Astrocyte of the hippocampus (primary cell): ENCODE results near the gene SLX9.

Experiments
- DNase-seq: peaks from one replicate; pipeline ENCODE4 v3.0.0; 2011; ENCODE audit warnings: low read depth, low spot score

Gene SLX9

GRCh38 chr21:44930543-44930981 is 9.3 kb upstream of the SLX9 start:
- no peak for DNase-seq

- DNase-seq, result peak; percentile 46
Observed at GRCh38 chr21:44931137-44931500, 8.7 kb upstream of the SLX9 start.

GRCh38 chr21:44931501-44932407 is 8.1 kb upstream of the SLX9 start:
- no peak for DNase-seq

DNA sequence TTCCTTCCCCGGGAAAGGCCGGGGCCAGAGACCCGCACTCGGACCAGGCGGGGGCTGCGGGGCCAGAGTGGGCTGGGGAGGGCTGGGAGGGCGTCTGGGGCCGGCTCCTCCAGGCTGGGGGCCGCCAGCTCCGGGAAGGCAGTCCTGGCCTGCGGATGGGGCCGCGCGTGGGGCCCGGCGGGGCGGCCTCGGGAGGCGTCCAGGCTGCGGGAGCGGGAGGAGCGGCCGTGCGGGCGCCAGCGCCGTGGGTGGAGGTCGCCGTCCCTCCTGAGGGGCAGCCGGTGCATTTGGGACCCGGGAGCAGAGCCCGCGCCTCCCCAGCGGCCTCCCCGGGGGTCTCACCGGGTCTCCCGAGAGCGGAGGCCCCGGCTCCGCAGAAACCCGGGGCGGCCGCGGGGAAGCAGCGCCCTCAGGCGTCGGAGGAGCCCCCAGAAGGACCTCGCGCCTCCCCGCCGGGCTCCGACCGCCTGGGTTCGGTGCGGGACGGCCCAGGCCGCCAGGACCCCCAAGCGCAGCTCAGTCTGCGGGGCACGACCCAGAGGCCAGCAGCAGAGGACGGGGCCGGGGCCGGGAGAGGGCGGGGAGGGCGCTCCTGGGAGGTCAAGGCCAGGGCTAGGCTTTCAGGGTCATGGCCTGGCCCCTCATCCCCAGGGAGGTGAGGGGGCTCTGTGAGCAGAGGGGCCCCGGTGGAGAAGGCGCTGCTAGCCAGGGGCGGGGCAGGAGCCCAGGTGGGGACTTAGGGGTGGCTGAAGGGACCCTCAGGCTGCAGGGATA is 7.2 kb upstream of the SLX9 start:
- peak; percentile 70 for DNase-seq

GRCh38 chr21:44933199-44933917 is 6.5 kb upstream of the SLX9 start:
- DNase-seq, result no peak

GRCh38 chr21:44933918-44934260 is 5.9 kb upstream of the SLX9 start:
- DNase-seq, result no peak

GRCh38 chr21:44934276-44934675 is 5.6 kb upstream of the SLX9 start:
- DNase-seq, result no peak

DNA sequence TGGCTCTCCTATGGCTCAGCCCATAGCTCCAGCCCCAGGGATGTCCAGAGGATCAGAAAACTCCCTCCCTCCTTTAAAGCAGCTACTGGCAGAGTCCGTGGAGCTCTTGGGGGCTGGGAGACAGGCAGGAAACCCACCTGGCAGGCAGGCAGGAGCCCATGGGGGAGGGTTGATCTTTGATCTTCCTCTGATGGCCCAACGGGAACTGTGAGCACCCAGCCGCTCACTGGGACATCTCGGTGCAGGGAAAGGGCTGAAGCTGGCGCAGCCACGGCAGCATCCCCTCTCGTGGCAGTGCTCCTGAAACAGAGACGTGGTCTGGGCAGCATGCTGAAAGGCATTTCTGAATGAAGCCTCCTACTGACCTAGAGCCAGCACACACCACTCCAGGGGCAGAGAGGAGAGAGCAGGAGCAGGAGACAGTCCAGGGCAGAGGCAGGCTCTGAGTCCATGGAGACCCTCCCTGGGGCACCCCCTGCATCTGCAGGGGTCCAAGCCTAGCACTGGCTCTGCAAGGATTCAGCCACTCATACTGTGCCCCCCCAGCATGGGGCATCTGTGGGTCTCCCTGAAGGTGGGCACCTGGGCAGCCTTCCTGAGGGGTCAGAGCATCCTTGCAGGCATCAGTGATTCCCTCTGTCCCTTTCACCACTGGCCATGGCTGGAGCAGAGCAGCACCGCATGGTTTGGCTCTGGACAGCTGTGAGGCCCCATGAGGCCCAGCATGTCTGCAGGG is 4.9 kb upstream of the SLX9 start:
- no peak for DNase-seq

DNA sequence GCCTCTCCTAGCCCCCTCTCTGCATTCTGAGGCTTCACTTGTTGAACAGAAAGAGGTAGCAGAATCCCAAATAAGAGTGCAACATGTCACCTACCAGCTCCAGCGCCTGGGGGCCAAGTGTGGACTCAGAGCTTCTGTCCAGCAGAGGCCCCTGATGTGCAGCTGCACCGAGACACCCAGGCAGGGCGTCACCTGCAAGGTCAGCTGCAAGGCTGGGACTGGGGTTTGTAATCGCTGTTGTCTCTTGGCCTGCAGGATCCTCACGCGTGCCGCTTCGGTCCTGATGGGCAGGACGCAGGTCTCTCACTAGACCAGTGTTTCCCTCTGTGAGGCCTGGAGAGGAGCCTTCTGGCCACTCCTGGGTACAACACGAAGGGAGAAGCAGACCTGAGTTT is 4.3 kb upstream of the SLX9 start:
- no peak for DNase-seq

DNA sequence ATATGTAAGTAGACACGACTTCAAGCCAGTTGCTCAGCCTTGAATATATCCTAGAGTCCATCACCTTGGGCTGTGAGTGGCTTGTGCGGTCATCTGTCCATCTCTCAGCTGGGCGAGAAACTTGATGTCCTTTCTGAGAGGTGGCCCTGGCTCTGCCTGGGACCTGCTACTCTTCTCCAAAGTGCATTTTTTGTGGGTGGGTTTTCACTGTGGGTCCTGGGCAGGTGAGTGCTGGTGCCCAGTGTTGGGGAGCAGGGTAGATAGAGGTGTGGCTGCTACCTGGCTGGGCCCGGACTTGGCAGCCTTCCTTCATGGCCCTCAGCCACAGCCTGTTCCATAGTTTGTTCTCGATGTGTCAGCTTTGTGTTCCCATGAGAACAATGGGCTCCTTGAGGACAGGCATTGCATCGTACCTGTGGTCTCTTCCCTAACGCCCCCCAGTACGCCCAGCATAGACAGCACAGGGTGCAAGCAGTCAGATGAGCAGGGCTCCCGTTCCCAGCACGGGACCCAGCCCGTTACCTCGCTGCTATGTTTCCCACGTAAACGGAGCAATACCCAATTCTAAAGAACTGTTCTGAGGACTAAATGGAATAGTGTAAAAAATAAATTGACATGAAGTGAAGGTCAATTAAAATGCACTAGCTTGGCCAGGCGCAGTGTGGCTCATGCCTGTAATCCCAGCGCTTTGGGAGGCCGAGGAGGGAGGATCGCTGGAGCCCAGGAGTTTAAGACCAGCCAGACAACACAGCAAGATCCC is 877 bp upstream of the SLX9 start:
- DNase-seq, result no peak

GRCh38 chr21:44940116-44940631 is 345 bp downstream of the SLX9 start:
- DNase-seq, result no peak

GRCh38 chr21:44941567-44941966 is 1.7 kb downstream of the SLX9 start:
- DNase-seq, result no peak

- DNase-seq, result no peak
Observed at GRCh38 chr21:44942566-44942965, 2.7 kb downstream of the SLX9 start.

- no peak for DNase-seq
Observed at GRCh38 chr21:44943005-44943685, 3.3 kb downstream of the SLX9 start.

DNA sequence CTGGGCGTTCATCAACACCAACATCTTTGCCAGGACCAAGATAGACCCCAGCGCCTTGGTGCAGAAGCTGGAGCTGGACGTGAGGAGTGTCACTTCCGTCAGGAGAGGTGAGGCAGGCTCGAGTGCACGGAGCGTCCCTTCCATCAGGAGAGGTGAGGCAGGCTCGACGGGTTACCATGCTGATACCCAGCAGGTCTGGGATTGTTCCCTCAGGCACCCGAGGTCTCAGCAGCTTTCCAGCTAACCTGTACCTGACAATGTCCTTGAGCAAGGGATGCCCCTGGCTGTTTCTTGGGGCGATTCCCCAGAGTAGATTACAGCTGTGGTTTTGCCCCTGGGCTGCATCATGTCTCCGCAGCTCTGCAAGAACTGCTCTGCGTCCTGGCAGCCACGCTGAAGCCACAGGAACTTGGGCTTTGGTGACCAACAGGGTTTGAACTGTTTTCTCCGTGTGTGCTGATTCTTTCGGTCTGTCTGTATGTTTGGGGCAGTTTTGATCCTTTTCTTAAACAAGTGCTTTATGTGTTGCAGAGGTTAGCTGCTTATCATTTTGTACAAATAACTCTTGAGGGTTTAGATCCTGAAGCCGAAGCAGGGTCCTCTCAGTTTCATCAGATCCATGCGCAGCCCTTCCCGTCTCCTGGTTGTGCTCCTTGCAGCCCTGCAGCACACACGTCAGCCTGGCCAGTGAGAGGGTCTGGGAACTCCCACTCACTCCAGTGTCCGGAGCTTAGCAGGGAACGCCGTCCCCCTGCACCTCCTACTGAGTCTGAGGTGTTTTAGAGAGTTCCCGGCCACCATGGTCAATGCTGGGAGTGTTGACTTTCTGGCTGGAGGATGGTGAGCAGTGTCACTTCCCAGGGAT is 4.1 kb downstream of the SLX9 start:
- DNase-seq, result no peak

DNA sequence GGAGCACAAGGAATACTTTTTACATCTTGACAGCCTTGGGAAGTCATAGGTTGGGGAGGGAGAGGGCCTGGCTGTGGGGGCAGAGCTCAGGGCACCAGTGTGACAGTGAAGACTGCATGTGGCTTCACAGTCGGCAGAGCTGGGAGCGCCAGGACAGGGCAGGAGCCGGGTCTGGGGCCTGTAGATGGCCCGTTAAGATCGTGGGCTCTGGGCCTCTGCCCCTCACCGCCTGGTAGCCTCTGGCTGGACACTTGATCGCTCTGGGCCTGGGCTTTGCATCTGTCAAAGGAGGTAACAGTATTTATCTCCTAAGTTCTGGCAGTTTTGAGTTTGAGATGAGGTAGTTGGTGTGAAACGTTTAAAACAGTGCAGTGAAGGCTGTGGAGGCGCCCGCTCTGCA is 4.8 kb downstream of the SLX9 start:
- DNase-seq, result no peak

- DNase-seq, result no peak
Observed at GRCh38 chr21:44946254-44947041, 6.6 kb downstream of the SLX9 start.
